D721Med (cell line): ENCODE results near the gene ARID1B.

Source experiments
- DNase-seq: peaks from one replicate; pipeline ENCODE4 v3.0.0; 2011; ENCODE audit warnings: low spot score; ENCODE audit not compliant: insufficient read length
- FAIRE-seq: peaks from 2 replicates; lab custom pipeline; 2011; peaks lifted over from hg19 to GRCh38; lab: Jason Lieb, UNC
- CTCF ChIP-seq: IDR thresholded peaks from 2 replicates; pipeline ENCODE4 v1.5.1; 2012; ENCODE audit warnings: mild to moderate bottlenecking, control low read depth; ENCODE audit not compliant: insufficient read depth; ENCODE audit errors: missing control alignments

Gene ARID1B

GRCh38 chr6:157023958-157024357 is 246.8 kb downstream of the ARID1B start:
- DNase-seq (no peak), FAIRE-seq (no peak)
- TF ChIP-seq CTCF, result no peak

GRCh38 chr6:157024745-157025144 is 247.6 kb downstream of the ARID1B start:
- TF ChIP-seq CTCF, result no peak
- DNase-seq (no peak), FAIRE-seq (no peak)

DNA sequence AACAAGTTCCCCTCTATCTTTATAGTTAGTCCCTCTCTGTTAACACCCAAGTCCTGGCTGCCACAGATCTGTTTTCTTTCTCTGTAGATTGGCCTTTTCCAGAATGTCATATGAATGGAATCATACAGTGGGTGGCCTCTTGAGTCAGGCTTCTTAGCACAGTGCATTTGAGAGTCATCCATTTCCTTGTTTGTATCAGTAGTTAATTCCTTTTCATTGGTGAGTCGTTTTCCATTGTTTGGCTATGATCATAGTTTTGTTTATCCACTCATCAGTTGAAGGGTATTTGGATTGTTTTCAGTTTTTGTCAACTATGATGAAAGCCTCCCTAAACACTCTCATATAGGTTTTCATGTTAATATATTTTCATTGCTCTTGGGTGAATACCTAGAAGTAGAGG is 248.3 kb downstream of the ARID1B start:
- no peak for FAIRE-seq
- TF ChIP-seq CTCF, result no peak
- DNase-seq, result no peak

GRCh38 chr6:157029980-157030690 is 253.0 kb downstream of the ARID1B start:
- no peak for FAIRE-seq
- no peak for TF ChIP-seq CTCF

GRCh38 chr6:157030755-157031154 is 253.6 kb downstream of the ARID1B start:
- FAIRE-seq (no peak), DNase-seq (no peak)

More at GRCh38 chr6:157029980-157030690, 253.0 kb downstream of the ARID1B start:
- no peak for DNase-seq

DNA sequence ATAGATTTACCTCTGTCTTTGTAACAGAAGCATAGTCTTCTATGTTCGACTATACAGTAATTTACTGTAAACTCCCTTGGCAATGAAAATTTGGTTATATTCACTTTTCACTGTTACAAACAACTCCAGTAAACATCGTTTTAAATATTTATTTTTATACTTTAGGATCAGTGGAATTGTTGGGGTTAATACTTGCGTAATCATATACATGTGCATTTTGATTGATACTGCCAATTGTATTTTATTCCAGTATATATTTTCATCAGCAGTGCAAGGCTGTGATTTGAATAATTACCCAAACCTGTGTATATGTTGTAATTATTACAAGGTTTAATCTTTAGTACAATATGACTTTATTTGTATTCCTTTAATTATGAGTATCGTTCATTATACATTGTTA is 255.7 kb downstream of the ARID1B start:
- TF ChIP-seq CTCF, result no peak
- FAIRE-seq, result no peak
- DNase-seq, result no peak

More at GRCh38 chr6:157030755-157031154, 253.6 kb downstream of the ARID1B start:
- no peak for TF ChIP-seq CTCF

GRCh38 chr6:157033428-157034140 is 256.4 kb downstream of the ARID1B start:
- FAIRE-seq (no peak), DNase-seq (no peak)
- TF ChIP-seq CTCF, result no peak
